HepG2 (cell line): ENCODE measurements around the gene YY1. TPM values are rescaled to one million over a fixed set of nuclear protein-coding genes. Genes with fewer than 3 reads are reported as not detected.

Experiments used
- AKAP8 ChIP-seq: sonication (generic); formaldehyde crosslinking; IDR thresholded peaks from 2 replicates; pipeline ENCODE4 v1.5.1; 2020; ENCODE audit warnings: mild to moderate bottlenecking, missing genetic modification reagents
- CEBPG ChIP-seq: IDR thresholded peaks from 2 replicates; pipeline ENCODE4 v1.6.1; 2016
- EP300 ChIP-seq, 3 experiments: sonication (generic) in 1 of 3; formaldehyde crosslinking in 1 of 3; IDR thresholded peaks; 2 replicates each; pipeline versions ENCODE4 v1.5.1 to v1.6.1; 2011 to 2020; ENCODE audit warnings: low read depth in 2 of 3, low read length in 2 of 3, borderline replicate concordance in 1 of 3, improper control_type of control experiment in 1 of 3, mild to moderate bottlenecking in 1 of 3, missing genetic modification reagents in 1 of 3, moderate library complexity in 1 of 3
- EZH2 ChIP-seq: conservative IDR thresholded peaks from 2 replicates; pipeline ENCODE4 v1.6.1; 2012; ENCODE audit warnings: mild to moderate bottlenecking, low read depth, low read length, moderate library complexity
- GZF1 ChIP-seq: sonication (generic); formaldehyde crosslinking; IDR thresholded peaks from 2 replicates; pipeline ENCODE4 v1.5.1; 2020; ENCODE audit warnings: mild to moderate bottlenecking, missing genetic modification reagents
- HOXA5 ChIP-seq: sonication (generic); formaldehyde crosslinking; IDR thresholded peaks from 2 replicates; pipeline ENCODE4 v1.4.0; 2020; ENCODE audit warnings: missing genetic modification reagents
- MED8 ChIP-seq: sonication (generic); formaldehyde crosslinking; IDR thresholded peaks from 2 replicates; pipeline ENCODE4 v1.8.1; 2023; ENCODE audit warnings: mild to moderate bottlenecking, missing genetic modification reagents; ENCODE audit not compliant: insufficient replicate concordance
- MTF1 ChIP-seq: sonication (generic); formaldehyde crosslinking; IDR thresholded peaks from 2 replicates; pipeline ENCODE4 v1.5.0; 2020; ENCODE audit warnings: missing genetic modification reagents
- NFIC ChIP-seq: IDR thresholded peaks from 2 replicates; pipeline ENCODE4 v1.6.1; 2012; ENCODE audit warnings: mild to moderate bottlenecking, low read length, inconsistent platforms
- NR2F1 ChIP-seq, 2 experiments: fragments of 450-650 bp in 1 of 2; formaldehyde crosslinking in 1 of 2; IDR thresholded peaks; 2 replicates each; pipeline versions ENCODE4 v1.5.0 to v1.6.1; 2016 to 2020; ENCODE audit warnings: mild to moderate bottlenecking in 1 of 2, missing compliant biosample characterization in 1 of 2, missing genetic modification reagents in 1 of 2, moderate library complexity in 1 of 2
- PCBP1 ChIP-seq: fragments of 200-400 bp; formaldehyde crosslinking; IDR thresholded peaks from 2 replicates; pipeline ENCODE4 v1.6.1; 2017; ENCODE audit warnings: mild to moderate bottlenecking, low read depth, low read length, borderline replicate concordance
- SMAD3 ChIP-seq: sonication (generic); formaldehyde crosslinking; IDR thresholded peaks from 2 replicates; pipeline ENCODE4 v1.4.0; 2020; ENCODE audit warnings: missing genetic modification reagents
- TOE1 ChIP-seq: sonication (generic); formaldehyde crosslinking; IDR thresholded peaks from 2 replicates; pipeline ENCODE4 v1.4.0; 2020; ENCODE audit warnings: mild to moderate bottlenecking, missing genetic modification reagents
- ZFP36L1 ChIP-seq: sonication (generic); formaldehyde crosslinking; IDR thresholded peaks from 2 replicates; pipeline ENCODE4 v1.8.0; 2022; ENCODE audit warnings: mild to moderate bottlenecking, missing genetic modification reagents, moderate library complexity
- ZFP82 ChIP-seq: sonication (generic); formaldehyde crosslinking; IDR thresholded peaks from 2 replicates; pipeline ENCODE4 v1.5.1; 2020; ENCODE audit warnings: mild to moderate bottlenecking, missing genetic modification reagents, borderline replicate concordance
- ZIK1 ChIP-seq: sonication (generic); formaldehyde crosslinking; IDR thresholded peaks from 2 replicates; pipeline ENCODE4 v1.5.0; 2020; ENCODE audit warnings: mild to moderate bottlenecking, low read depth, missing genetic modification reagents, borderline replicate concordance
- ZNF430 ChIP-seq: sonication (generic); formaldehyde crosslinking; IDR thresholded peaks from 2 replicates; pipeline ENCODE4 v1.9.0; 2021; ENCODE audit warnings: mild to moderate bottlenecking, missing genetic modification reagents
- ZNF460 ChIP-seq: sonication (generic); formaldehyde crosslinking; IDR thresholded peaks from 2 replicates; pipeline ENCODE4 v1.5.1; 2020; ENCODE audit warnings: missing genetic modification reagents, mild to moderate bottlenecking, borderline replicate concordance
- ZSCAN21 ChIP-seq: sonication (generic); formaldehyde crosslinking; IDR thresholded peaks from 2 replicates; pipeline ENCODE4 v1.8.0; 2022; ENCODE audit warnings: mild to moderate bottlenecking, missing genetic modification reagents, moderate library complexity, borderline replicate concordance
- polyA plus RNA-seq, 8 experiments: library from polyadenylated mRNA; depleted of rRNA in 3 of 8; stranded (reverse) in 7 of 8; unstranded in 1 of 8; fragments of >200 nt; fragmentation: Illumina TruSeq in 4 of 8; extraction: Trizol in 4 of 8; gene quantifications; 2 replicates each; pipeline versions ENCODE4 v1.2.1 to v1.2.3, GENCODE V29; 2011 to 2016; ENCODE audit warnings: low read depth in 4 of 8, missing spikeins in 1 of 8, mixed read lengths in 1 of 8; ENCODE audit not compliant: insufficient read depth in 1 of 8
- total RNA-seq, 5 experiments: library from RNA; depleted of rRNA; stranded (reverse); fragments of >200 nt; fragmentation: Illumina TruSeq; extraction: Trizol; gene quantifications; 2 replicates each; pipeline ENCODE4 v1.2.3, GENCODE V29; 2016; ENCODE audit warnings: low read depth in 1 of 5
- TF ChIP-seq, protein P1 (sequence below): fragments of 450-650 bp; IDR thresholded peaks from 2 replicates; pipeline ENCODE4 v1.6.1; 2017; ENCODE audit warnings: mild to moderate bottlenecking
- TF ChIP-seq, protein P2 (sequence below): sonication (generic); formaldehyde crosslinking; conservative IDR thresholded peaks from 2 replicates; pipeline ENCODE4 v1.8.0; 2022; ENCODE audit warnings: missing genetic modification reagents
- TF ChIP-seq, protein P3 (sequence below): sonication (generic); formaldehyde crosslinking; conservative IDR thresholded peaks from 2 replicates; pipeline ENCODE4 v1.4.0; 2020; ENCODE audit warnings: missing genetic modification reagents

The YY1 gene
- total and polyA plus RNA-seq, 2 of the 13 experiments (the other 11 are each of a cell fraction or from before 2014, with no cell fraction given): 29.4 to 68.1 TPM

- TF ChIP-seq, protein P1, sequence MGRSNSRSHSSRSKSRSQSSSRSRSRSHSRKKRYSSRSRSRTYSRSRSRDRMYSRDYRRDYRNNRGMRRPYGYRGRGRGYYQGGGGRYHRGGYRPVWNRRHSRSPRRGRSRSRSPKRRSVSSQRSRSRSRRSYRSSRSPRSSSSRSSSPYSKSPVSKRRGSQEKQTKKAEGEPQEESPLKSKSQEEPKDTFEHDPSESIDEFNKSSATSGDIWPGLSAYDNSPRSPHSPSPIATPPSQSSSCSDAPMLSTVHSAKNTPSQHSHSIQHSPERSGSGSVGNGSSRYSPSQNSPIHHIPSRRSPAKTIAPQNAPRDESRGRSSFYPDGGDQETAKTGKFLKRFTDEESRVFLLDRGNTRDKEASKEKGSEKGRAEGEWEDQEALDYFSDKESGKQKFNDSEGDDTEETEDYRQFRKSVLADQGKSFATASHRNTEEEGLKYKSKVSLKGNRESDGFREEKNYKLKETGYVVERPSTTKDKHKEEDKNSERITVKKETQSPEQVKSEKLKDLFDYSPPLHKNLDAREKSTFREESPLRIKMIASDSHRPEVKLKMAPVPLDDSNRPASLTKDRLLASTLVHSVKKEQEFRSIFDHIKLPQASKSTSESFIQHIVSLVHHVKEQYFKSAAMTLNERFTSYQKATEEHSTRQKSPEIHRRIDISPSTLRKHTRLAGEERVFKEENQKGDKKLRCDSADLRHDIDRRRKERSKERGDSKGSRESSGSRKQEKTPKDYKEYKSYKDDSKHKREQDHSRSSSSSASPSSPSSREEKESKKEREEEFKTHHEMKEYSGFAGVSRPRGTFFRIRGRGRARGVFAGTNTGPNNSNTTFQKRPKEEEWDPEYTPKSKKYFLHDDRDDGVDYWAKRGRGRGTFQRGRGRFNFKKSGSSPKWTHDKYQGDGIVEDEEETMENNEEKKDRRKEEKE: no peak
- peak; percentile 51 for TF ChIP-seq NFIC
- peak; percentile 70; the same call in 1 of the 2 replicates for TF ChIP-seq ZFP36L1
- TF ChIP-seq, protein P2, sequence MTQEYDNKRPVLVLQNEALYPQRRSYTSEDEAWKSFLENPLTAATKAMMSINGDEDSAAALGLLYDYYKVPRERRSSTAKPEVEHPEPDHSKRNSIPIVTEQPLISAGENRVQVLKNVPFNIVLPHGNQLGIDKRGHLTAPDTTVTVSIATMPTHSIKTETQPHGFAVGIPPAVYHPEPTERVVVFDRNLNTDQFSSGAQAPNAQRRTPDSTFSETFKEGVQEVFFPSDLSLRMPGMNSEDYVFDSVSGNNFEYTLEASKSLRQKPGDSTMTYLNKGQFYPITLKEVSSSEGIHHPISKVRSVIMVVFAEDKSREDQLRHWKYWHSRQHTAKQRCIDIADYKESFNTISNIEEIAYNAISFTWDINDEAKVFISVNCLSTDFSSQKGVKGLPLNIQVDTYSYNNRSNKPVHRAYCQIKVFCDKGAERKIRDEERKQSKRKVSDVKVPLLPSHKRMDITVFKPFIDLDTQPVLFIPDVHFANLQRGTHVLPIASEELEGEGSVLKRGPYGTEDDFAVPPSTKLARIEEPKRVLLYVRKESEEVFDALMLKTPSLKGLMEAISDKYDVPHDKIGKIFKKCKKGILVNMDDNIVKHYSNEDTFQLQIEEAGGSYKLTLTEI: no peak
- no peak for TF ChIP-seq GZF1 (CRISPR knock-in tag)
- peak in 1 of 2 experiments; percentile 79; a peak in 2 of 4 replicates for TF ChIP-seq EP300 (IDR thresholded peaks at IDR 0.05; ENCODE audit: low read depth in 2 of 2, low read length in 2 of 2)
- peak; percentile 41; the same call in 1 of the 2 replicates for TF ChIP-seq EP300 (CRISPR knock-in tag; IDR thresholded peaks at IDR 0.05; ENCODE audit: borderline replicate concordance)
- TF ChIP-seq PCBP1: no peak
- TF ChIP-seq MED8 (CRISPR knock-in tag): no peak
- no peak for TF ChIP-seq SMAD3 (CRISPR knock-in tag)
- TF ChIP-seq MTF1: no peak
- peak; percentile 70; the same call in 1 of the 2 replicates for TF ChIP-seq HOXA5 (CRISPR knock-in tag)
- TF ChIP-seq ZSCAN21 (CRISPR knock-in tag): no peak
- TF ChIP-seq, protein P3, sequence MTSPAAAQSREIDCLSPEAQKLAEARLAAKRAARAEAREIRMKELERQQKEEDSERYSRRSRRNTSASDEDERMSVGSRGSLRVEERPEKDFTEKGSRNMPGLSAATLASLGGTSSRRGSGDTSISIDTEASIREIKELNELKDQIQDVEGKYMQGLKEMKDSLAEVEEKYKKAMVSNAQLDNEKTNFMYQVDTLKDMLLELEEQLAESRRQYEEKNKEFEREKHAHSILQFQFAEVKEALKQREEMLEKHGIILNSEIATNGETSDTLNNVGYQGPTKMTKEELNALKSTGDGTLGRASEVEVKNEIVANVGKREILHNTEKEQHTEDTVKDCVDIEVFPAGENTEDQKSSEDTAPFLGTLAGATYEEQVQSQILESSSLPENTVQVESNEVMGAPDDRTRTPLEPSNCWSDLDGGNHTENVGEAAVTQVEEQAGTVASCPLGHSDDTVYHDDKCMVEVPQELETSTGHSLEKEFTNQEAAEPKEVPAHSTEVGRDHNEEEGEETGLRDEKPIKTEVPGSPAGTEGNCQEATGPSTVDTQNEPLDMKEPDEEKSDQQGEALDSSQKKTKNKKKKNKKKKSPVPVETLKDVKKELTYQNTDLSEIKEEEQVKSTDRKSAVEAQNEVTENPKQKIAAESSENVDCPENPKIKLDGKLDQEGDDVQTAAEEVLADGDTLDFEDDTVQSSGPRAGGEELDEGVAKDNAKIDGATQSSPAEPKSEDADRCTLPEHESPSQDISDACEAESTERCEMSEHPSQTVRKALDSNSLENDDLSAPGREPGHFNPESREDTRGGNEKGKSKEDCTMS (CRISPR knock-in tag): no peak
- TF ChIP-seq AKAP8 (CRISPR knock-in tag): no peak
- no peak for TF ChIP-seq TOE1 (CRISPR knock-in tag)
- no peak for TF ChIP-seq ZIK1 (CRISPR knock-in tag)
- TF ChIP-seq ZNF460 (CRISPR knock-in tag): no peak; the same call in 1 of the 2 replicates
- peak; percentile 39; the same call in 1 of the 2 replicates for TF ChIP-seq ZNF430 (CRISPR knock-in tag)
- peak; percentile 98 for TF ChIP-seq CEBPG
- no peak for TF ChIP-seq ZFP82 (CRISPR knock-in tag)
- peak in 1 of 2 experiments; percentile 65; a peak in 1 of 4 replicates for TF ChIP-seq NR2F1 (CRISPR knock-in tag; IDR thresholded peaks at IDR 0.05)
- TF ChIP-seq EZH2: no peak
Measured at GRCh38 chr14:100203962-100204834, 34.7 kb upstream of the YY1 start (continued).
